ENCODE results near the gene NRXN2.

NRXN2 gene

DNA sequence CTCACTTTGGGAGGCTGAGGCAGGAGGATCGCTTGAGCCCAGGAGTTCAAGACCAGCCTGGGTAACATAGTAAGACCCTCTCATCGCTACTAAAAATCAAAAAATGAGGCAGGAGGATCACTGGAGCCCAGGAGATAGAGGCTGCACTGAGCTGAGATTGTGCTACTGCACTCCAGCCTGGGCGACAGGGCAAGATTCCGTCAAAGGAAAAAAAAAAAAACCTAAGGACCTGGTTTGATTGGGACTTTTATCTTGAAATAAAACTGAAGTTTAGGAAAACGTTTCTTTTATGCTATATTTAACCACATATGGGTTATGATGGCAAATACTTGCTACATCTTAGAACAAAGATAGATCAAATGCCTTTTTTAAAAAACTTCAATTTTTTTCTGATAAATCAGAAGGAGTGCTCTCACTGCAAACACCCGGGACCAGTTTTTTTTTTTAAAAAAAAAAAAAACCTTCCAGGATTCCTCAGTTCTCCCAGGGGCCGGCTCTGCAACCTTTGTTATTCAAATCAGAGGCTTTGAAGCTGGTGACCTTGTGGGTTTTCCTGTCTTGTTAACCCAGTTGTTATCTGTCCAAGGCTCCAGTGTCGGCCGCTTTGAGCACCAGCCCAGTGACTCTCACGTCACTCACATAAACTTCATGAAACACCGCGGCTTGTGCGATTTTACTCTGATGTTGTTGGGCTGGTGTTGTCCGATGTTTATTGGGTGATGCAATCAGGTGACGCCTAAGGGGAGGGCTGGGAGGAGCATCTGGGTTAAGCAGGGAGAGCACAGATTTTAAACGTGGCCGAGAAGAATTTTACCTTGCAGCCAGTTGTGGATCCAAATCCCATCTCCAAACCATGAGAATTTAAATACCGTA lies 156.7 kb downstream of the NRXN2 start:
- TF ChIP-seq CEBPB (IDR thresholded peaks at IDR 0.05) (peak; percentile 80), TEAD4 (IDR thresholded peaks at IDR 0.05) (no peak)
- TF ChIP-seq, protein P1, sequence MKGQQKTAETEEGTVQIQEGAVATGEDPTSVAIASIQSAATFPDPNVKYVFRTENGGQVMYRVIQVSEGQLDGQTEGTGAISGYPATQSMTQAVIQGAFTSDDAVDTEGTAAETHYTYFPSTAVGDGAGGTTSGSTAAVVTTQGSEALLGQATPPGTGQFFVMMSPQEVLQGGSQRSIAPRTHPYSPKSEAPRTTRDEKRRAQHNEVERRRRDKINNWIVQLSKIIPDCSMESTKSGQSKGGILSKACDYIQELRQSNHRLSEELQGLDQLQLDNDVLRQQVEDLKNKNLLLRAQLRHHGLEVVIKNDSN (IDR thresholded peaks at IDR 0.05), result peak; percentile 84

DNA sequence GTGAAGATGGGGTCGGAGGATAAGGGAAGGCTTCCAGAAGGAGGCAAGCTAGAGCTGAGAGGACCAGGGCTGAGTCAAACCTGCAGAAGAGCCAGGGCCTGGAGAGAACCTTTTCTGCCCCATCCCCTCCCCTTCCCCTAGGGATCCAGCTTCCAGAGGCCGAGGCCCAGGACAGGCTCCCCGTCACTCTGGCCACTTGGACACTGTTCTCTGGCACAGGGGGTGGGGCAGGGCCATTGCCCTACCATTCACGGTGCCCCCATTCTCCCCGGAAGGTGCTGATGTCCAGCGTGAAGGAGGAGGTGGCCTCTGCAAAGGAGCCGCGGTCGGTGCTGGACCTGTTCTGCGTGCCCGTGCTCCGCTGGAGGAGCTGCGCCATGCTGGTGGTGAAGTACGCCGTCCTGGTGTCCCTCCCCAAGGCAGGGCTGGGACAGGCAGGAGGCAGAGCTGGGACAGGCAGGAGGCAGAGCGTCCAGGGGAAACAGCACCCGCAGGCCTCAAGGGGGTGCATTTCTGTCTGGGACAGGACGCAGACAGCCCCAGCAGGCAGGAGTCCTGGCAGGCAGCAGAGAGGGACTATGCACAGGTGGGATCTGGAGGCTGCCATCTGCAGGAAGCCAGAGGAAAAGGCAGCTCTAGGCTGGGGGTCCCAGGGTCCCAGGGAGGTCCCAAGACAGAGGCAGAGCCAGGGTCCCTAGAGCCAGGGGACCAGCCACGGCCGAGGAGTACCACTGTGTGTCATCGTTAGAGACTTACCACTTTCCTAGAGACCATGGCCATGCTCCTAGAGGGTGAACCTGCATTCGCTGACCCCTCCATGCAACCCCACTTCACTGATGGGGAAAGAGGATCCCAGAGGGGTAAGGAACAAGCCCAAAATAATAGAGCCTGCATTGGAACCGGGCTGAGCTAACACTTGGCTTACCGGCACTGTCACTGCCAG lies 157.8 kb downstream of the NRXN2 start:
- TF ChIP-seq TAF1 (IDR thresholded peaks at IDR 0.05; ENCODE audit: low read depth) (no peak), FOXM1 (IDR thresholded peaks at IDR 0.05; ENCODE audit: borderline replicate concordance, low read depth) (no peak), CEBPB (IDR thresholded peaks at IDR 0.05) (no peak), CREB1 (IDR thresholded peaks at IDR 0.05; ENCODE audit: low read depth) (no peak), YY1 (IDR thresholded peaks at IDR 0.05; ENCODE audit: low read depth) (no peak), EGR1 (IDR thresholded peaks at IDR 0.05) (no peak), NFIC (IDR thresholded peaks at IDR 0.05) (no peak), ZBTB7A (IDR thresholded peaks at IDR 0.05; ENCODE audit: low read depth) (no peak), TCF12 (IDR thresholded peaks at IDR 0.05; ENCODE audit: low read depth) (no peak), EP300 (IDR thresholded peaks at IDR 0.05; ENCODE audit: borderline replicate concordance) (no peak), TEAD4 (IDR thresholded peaks at IDR 0.05) (no peak), RAD21 (IDR thresholded peaks at IDR 0.05; ENCODE audit: low read depth) (no peak)
- TF ChIP-seq, protein P2, sequence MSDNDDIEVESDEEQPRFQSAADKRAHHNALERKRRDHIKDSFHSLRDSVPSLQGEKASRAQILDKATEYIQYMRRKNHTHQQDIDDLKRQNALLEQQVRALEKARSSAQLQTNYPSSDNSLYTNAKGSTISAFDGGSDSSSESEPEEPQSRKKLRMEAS (IDR thresholded peaks at IDR 0.05), result no peak
- TF ChIP-seq, protein P1 (IDR thresholded peaks at IDR 0.05), result no peak
- TF ChIP-seq, protein P3, sequence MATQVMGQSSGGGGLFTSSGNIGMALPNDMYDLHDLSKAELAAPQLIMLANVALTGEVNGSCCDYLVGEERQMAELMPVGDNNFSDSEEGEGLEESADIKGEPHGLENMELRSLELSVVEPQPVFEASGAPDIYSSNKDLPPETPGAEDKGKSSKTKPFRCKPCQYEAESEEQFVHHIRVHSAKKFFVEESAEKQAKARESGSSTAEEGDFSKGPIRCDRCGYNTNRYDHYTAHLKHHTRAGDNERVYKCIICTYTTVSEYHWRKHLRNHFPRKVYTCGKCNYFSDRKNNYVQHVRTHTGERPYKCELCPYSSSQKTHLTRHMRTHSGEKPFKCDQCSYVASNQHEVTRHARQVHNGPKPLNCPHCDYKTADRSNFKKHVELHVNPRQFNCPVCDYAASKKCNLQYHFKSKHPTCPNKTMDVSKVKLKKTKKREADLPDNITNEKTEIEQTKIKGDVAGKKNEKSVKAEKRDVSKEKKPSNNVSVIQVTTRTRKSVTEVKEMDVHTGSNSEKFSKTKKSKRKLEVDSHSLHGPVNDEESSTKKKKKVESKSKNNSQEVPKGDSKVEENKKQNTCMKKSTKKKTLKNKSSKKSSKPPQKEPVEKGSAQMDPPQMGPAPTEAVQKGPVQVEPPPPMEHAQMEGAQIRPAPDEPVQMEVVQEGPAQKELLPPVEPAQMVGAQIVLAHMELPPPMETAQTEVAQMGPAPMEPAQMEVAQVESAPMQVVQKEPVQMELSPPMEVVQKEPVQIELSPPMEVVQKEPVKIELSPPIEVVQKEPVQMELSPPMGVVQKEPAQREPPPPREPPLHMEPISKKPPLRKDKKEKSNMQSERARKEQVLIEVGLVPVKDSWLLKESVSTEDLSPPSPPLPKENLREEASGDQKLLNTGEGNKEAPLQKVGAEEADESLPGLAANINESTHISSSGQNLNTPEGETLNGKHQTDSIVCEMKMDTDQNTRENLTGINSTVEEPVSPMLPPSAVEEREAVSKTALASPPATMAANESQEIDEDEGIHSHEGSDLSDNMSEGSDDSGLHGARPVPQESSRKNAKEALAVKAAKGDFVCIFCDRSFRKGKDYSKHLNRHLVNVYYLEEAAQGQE (IDR thresholded peaks at IDR 0.05; ENCODE audit: low read depth), result no peak

DNA sequence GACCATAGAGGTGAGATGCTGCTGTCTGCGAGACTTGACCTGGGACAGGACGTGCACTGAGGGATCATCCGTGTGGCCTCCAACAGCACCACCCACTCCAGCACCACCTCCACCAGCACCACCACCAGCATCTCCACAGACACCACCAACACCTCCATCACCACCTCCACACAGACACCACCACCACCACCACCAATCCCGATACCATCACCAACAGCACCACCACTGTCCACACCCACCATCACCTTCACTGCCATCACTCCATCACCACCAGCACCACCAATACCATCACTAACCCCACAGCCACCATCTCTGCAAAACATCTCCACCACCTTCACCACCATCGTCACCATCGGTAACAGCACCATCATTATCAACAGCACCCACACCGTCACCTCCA lies 158.6 kb downstream of the NRXN2 start:
- no peak for TF ChIP-seq RAD21 (IDR thresholded peaks at IDR 0.05; ENCODE audit: low read depth)
- no peak for TF ChIP-seq TCF12 (IDR thresholded peaks at IDR 0.05; ENCODE audit: low read depth)
- TF ChIP-seq EP300 (IDR thresholded peaks at IDR 0.05; ENCODE audit: borderline replicate concordance), result no peak
- TF ChIP-seq NFIC (IDR thresholded peaks at IDR 0.05), result no peak
- no peak for TF ChIP-seq YY1 (IDR thresholded peaks at IDR 0.05; ENCODE audit: low read depth)
- no peak for TF ChIP-seq TAF1 (IDR thresholded peaks at IDR 0.05; ENCODE audit: low read depth)
- no peak for TF ChIP-seq CEBPB (IDR thresholded peaks at IDR 0.05)
- TF ChIP-seq CREB1 (IDR thresholded peaks at IDR 0.05; ENCODE audit: low read depth), result no peak
- TF ChIP-seq, protein P3 (IDR thresholded peaks at IDR 0.05; ENCODE audit: low read depth), result no peak
- TF ChIP-seq TEAD4 (IDR thresholded peaks at IDR 0.05), result no peak
- no peak for TF ChIP-seq FOXM1 (IDR thresholded peaks at IDR 0.05; ENCODE audit: borderline replicate concordance, low read depth)
- TF ChIP-seq ZBTB7A (IDR thresholded peaks at IDR 0.05; ENCODE audit: low read depth), result no peak
- TF ChIP-seq, protein P1 (IDR thresholded peaks at IDR 0.05), result no peak
- TF ChIP-seq, protein P2 (IDR thresholded peaks at IDR 0.05), result no peak
- no peak for TF ChIP-seq EGR1 (IDR thresholded peaks at IDR 0.05)

DNA sequence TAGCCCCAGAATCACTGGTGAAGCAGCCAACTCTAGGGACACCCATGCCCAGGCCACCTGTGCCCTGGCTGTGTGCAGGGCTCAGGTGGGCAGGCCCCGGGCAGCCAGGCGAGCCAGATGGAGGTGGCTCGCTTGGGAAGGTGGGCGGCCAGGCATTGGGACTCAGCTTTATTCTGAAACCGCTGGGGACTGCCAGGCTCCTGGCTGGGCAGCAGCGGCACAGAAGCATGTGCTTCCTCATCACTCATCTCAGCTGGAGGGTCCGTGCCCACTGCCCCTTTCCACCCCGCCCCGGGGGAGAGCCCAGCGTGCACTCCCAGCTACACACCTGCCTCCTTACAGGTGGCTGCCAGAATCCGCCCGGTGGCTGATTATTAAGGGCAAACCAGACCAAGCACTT lies 159.0 kb downstream of the NRXN2 start:
- TF ChIP-seq, protein P3 (IDR thresholded peaks at IDR 0.05; ENCODE audit: low read depth), result no peak

All from Ishikawa (cell line).